ENCODE results near the gene VAV3. TPM values are rescaled to one million over a fixed set of nuclear protein-coding genes. Genes with fewer than 3 reads are reported as not detected.

Gene VAV3
- total and polyA plus RNA-seq, 9 of the 15 experiments (the other 6 are each of a cell fraction or from before 2014, with no cell fraction given), result not detected

DNA sequence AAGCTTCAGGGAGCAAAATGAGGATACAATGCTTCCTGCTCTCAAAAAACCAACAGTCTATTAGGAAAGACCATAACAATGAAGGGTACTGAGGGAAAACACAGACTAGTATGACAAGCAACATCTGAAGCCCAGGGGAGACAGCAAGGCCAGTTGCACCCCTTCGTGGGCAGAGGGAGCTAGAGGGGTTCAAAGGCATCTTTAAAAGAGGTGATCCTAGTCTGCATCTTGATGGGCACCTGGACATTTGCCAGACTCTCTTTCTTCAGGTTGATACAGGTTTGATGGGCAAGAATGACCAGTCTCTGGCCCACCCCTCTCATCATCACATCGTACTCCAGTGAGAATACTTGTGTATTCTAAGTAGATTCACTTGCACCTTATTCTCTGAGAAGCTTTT, 177.7 kb downstream of the VAV3 start (continued):
- TF ChIP-seq ATF1 (CRISPR knock-in tag; IDR thresholded peaks at IDR 0.05) (no peak), ATF1 (tag; IDR thresholded peaks at IDR 0.05) (no peak), ZFP36 (IDR thresholded peaks at IDR 0.05; ENCODE audit: low read depth, low read length, partially characterized antibody) (no peak), MEIS2 (IDR thresholded peaks at IDR 0.05; ENCODE audit: partially characterized antibody) (no peak), NR2C1 (IDR thresholded peaks at IDR 0.05) (no peak), NR2C1 (tag; IDR thresholded peaks at IDR 0.05) (no peak), CTCF (IDR thresholded peaks at IDR 0.05 in 2 of 3, conservative IDR thresholded peaks at IDR 0.05 in 1 of 3; ENCODE audit: insufficient read depth in 2 of 3, low read depth in 1 of 3, low read length in 3 of 3) (peak in 2 of 3 experiments; percentile 4 to 28; a peak in 2 of 6 replicates), ZNF785 (CRISPR knock-in tag; IDR thresholded peaks at IDR 0.05) (no peak), RAD21 (CRISPR knock-in tag; conservative IDR thresholded peaks at IDR 0.05 in 1 of 2, IDR thresholded peaks at IDR 0.05 in 1 of 2) (peak in 1 of 2 experiments; percentile 15; a peak in 1 of 4 replicates), POLR2H (tag; IDR thresholded peaks at IDR 0.05; ENCODE audit: low read depth) (no peak), C11orf30 (IDR thresholded peaks at IDR 0.05; ENCODE audit: low read depth) (no peak), CC2D1A (IDR thresholded peaks at IDR 0.05) (no peak), NFIC (IDR thresholded peaks at IDR 0.05) (peak; percentile 57)
